22Rv1 (cell line): ENCODE results near the gene MAN1A1.

Source experiments
- CTCF ChIP-seq: fragments of 450-650 bp; IDR thresholded peaks from 2 replicates; pipeline ENCODE4 v1.5.1; 2017; ENCODE audit warnings: mild to moderate bottlenecking
- ZFX ChIP-seq: fragments of 450-650 bp; IDR thresholded peaks from 2 replicates; pipeline ENCODE4 v1.6.1; 2017; ENCODE audit warnings: antibody characterized with exemption, borderline replicate concordance

DNA sequence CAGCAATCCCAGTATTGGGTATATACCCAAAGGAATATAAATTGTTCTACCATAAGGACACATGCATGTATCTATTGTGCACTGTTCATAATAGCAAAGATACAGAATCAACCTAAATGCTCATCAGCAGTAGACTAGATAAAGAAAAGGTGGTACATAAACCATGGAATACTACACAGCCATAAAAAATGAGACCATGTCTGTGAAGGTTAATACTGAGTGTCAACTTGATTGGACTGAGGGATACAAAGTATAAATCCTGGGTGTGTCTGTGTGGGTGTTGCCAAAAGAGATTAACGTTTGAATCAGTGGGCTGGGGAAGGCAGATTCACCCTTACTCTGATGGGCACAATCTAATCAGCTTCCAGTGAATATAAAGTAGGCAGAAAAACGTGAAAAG is 86.9 kb downstream of the MAN1A1 start:
- TF ChIP-seq CTCF (no peak), ZFX (no peak)
